Measurements from ENCODE around the gene CNOT1.
A peak's percentile ranks its signal among the peaks of the same experiment; 100 is the strongest.

The CNOT1 gene

DNA sequence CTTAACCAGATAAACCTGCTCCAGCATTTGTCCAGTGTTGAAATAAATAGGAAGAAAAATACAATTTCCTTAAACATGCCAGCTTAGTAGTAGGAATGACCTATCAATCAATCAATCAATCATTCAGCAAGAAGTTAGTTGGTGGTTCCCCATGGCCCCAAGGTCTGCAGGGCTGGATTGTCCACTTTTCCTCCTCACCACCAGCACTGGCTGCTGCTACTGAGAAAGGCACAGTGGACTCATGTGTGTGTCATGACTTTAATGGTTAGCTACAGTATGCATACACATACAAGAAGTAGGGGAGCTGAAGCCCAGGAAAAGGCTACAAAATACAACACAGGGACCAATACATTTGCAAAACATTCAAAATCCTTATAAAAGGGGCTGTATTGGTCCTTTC is 109.9 kb downstream of the CNOT1 start:
- Histone ChIP-seq H3K4me2 (ENCODE audit: low read length) (no peak overlapping the region), H3K27me3 (ENCODE audit: control insufficient read depth, low read length) (no peaks in the 10 kb centered on the region), H4K20me1 (ENCODE audit: control insufficient read depth, insufficient read depth, low read depth, low read length) (peaks cover 14% of the 10 kb centered on the region), H3K36me3 (ENCODE audit: control insufficient read depth, low read length) (peaks cover 95% of the 10 kb centered on the region), H3K4me3 (ENCODE audit: low read length) (no peak overlapping the region), H3K9me3 (ENCODE audit: control insufficient read depth, insufficient read depth, low read length) (no peaks in the 10 kb centered on the region), H3K79me2 (ENCODE audit: control insufficient read depth, low read length) (peaks cover 48% of the 10 kb centered on the region), H3F3A (ENCODE audit: control insufficient read depth, insufficient read depth) (peaks cover 47% of the 10 kb centered on the region), H3K9me2 (replicated peaks; ENCODE audit: control insufficient read depth, low read length) (no peaks in the 10 kb centered on the region), H3K27ac (ENCODE audit: low read depth, low read length) (no peak overlapping the region), H3K4me1 (ENCODE audit: control insufficient read depth, low read length) (peaks cover 33% of the 10 kb centered on the region)
- no peak for TF ChIP-seq EZH2phosphoT487 (IDR thresholded peaks at IDR 0.05; ENCODE audit: borderline replicate concordance, low read length)
- TF ChIP-seq, protein P1, sequence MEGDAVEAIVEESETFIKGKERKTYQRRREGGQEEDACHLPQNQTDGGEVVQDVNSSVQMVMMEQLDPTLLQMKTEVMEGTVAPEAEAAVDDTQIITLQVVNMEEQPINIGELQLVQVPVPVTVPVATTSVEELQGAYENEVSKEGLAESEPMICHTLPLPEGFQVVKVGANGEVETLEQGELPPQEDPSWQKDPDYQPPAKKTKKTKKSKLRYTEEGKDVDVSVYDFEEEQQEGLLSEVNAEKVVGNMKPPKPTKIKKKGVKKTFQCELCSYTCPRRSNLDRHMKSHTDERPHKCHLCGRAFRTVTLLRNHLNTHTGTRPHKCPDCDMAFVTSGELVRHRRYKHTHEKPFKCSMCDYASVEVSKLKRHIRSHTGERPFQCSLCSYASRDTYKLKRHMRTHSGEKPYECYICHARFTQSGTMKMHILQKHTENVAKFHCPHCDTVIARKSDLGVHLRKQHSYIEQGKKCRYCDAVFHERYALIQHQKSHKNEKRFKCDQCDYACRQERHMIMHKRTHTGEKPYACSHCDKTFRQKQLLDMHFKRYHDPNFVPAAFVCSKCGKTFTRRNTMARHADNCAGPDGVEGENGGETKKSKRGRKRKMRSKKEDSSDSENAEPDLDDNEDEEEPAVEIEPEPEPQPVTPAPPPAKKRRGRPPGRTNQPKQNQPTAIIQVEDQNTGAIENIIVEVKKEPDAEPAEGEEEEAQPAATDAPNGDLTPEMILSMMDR (IDR thresholded peaks at IDR 0.05; ENCODE audit: low read depth, low read length, poor library complexity, severe bottlenecking): no peak

DNA sequence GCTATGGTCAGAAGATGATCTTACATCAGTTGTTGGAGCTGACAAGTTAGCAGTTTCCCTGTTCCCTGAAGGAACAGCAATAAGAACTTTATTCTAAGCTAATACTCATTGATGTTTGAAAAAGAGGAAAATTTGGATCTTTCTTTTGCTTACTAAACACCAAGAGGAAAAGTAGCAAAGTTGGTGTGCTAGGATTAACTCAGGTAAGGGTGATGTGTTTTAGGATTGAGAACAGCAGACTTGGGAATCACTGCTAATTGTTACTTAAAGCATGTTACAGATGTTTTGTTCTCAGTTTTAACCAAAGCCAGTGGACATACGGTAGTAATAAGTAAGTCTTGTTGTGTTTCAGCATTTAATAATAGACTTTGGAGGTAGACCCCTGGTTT is 110.7 kb downstream of the CNOT1 start:
- Histone ChIP-seq H3K27ac (ENCODE audit: low read depth, low read length) (peak overlapping the region; percentile 23), H3F3A (ENCODE audit: control insufficient read depth, insufficient read depth) (peaks cover 49% of the 10 kb centered on the region), H3K36me3 (ENCODE audit: control insufficient read depth, low read length) (peaks cover 88% of the 10 kb centered on the region), H3K27me3 (ENCODE audit: control insufficient read depth, low read length) (no peaks in the 10 kb centered on the region), H3K4me3 (ENCODE audit: low read length) (no peak overlapping the region), H3K4me2 (ENCODE audit: low read length) (peak overlapping the region; percentile 19), H3K4me1 (ENCODE audit: control insufficient read depth, low read length) (peaks cover 39% of the 10 kb centered on the region), H3K79me2 (ENCODE audit: control insufficient read depth, low read length) (peaks cover 55% of the 10 kb centered on the region), H3K9me3 (ENCODE audit: control insufficient read depth, insufficient read depth, low read length) (no peaks in the 10 kb centered on the region), H4K20me1 (ENCODE audit: control insufficient read depth, insufficient read depth, low read depth, low read length) (peaks cover 14% of the 10 kb centered on the region), H3K9me2 (replicated peaks; ENCODE audit: control insufficient read depth, low read length) (no peaks in the 10 kb centered on the region)
- TF ChIP-seq EZH2phosphoT487 (IDR thresholded peaks at IDR 0.05; ENCODE audit: borderline replicate concordance, low read length): no peak
- TF ChIP-seq, protein P1 (IDR thresholded peaks at IDR 0.05; ENCODE audit: low read depth, low read length, poor library complexity, severe bottlenecking): no peak

DNA sequence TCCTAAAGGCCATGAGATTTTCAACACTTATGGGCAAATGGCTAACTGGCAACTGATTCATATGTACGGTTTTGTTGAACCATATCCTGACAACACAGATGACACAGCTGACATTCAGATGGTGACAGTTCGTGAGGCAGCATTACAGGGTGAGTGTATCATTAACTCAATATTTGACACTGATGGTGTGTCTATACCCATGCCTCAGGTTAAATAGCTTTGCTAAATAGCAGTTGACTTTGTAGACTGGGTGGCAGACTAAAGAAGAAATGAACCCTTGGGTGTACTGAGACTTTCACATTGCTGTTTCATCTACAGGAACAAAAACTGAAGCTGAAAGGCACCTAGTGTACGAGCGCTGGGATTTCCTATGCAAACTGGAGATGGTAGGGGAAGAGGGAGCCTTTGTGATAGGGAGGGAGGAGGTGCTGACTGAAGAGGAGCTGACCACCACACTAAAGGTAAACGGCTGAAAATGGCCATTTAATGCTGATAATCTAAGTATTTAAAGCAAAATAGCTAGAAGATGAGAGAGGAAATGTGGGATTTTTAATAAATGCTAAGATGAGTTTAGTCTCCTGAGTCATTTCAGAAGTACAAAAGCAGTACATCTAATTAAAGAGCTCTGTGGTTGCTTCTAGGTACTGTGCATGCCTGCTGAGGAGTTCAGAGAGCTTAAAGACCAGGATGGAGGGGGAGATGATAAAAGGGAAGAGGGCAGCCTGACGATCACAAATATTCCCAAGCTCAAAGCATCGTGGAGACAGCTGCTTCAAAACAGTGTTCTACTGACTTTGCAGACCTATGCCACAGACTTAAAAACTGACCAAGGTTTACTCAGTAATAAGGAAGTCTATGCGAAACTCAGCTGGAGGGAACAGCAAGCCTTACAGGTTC is 111.3 kb downstream of the CNOT1 start:
- H3K9me3 ChIP-seq (ENCODE audit: control insufficient read depth, insufficient read depth, low read length): no peaks in the 10 kb centered on the region
- H3K9me2 ChIP-seq (replicated peaks; ENCODE audit: control insufficient read depth, low read length): no peaks in the 10 kb centered on the region
- H3K79me2 ChIP-seq (ENCODE audit: control insufficient read depth, low read length): peaks cover 60% of the 10 kb centered on the region
- H3K4me3 ChIP-seq (ENCODE audit: low read length): no peak overlapping the region
- peaks cover 14% of the 10 kb centered on the region for H4K20me1 ChIP-seq (ENCODE audit: control insufficient read depth, insufficient read depth, low read depth, low read length)
- TF ChIP-seq, protein P1 (IDR thresholded peaks at IDR 0.05; ENCODE audit: low read depth, low read length, poor library complexity, severe bottlenecking): no peak
- no peak for TF ChIP-seq EZH2phosphoT487 (IDR thresholded peaks at IDR 0.05; ENCODE audit: borderline replicate concordance, low read length)
- H3K4me2 ChIP-seq (ENCODE audit: low read length): peak overlapping the region; percentile 19
- H3K4me1 ChIP-seq (ENCODE audit: control insufficient read depth, low read length): peaks cover 41% of the 10 kb centered on the region
- H3K27ac ChIP-seq (ENCODE audit: low read depth, low read length): peak overlapping the region; percentile 23
- peaks cover 82% of the 10 kb centered on the region for H3K36me3 ChIP-seq (ENCODE audit: control insufficient read depth, low read length)
- H3F3A ChIP-seq (ENCODE audit: control insufficient read depth, insufficient read depth): peaks cover 52% of the 10 kb centered on the region
- H3K27me3 ChIP-seq (ENCODE audit: control insufficient read depth, low read length): no peaks in the 10 kb centered on the region

Measured in DOHH2 (cell line).